Smooth muscle cell (in vitro differentiated cells): ENCODE results near the gene SRSF10. TPM values are rescaled to one million over a fixed set of nuclear protein-coding genes. Genes with fewer than 3 reads are reported as not detected.
"Not testable (repeated sequence)": the region's sequence is repeated elsewhere in the genome, so short reads cannot be mapped to it uniquely, and the experiment has no call there.

Experiments
- DNase-seq: peaks from one replicate; lab custom pipeline; 2025; ENCODE audit not compliant: unreplicated experiment; lab: John Stamatoyannopoulos, UW
- H2AFZ ChIP-seq: fragments of 200-600 bp; sonication (generic); 2 replicates; pipeline ENCODE4 v1.6.0; 2016; ENCODE audit warnings: antibody characterized with exemption, low read depth, mild to moderate bottlenecking
- H3F3A ChIP-seq: fragments of 200-600 bp; sonication (generic); 2 replicates; pipeline ENCODE4 v1.6.0; 2017; ENCODE audit warnings: antibody characterized with exemption, low read depth
- H3K27ac ChIP-seq: fragments of 200-600 bp; sonication (generic); 2 replicates; pipeline ENCODE4 v1.5.1; 2016; ENCODE audit warnings: low read depth, mild to moderate bottlenecking
- H3K27me3 ChIP-seq: fragments of 200-600 bp; sonication (generic); 2 replicates; pipeline ENCODE4 v1.6.1; 2016; ENCODE audit warnings: low read depth, mild to moderate bottlenecking
- H3K36me3 ChIP-seq: fragments of 200-600 bp; sonication (generic); 2 replicates; pipeline ENCODE4 v1.5.1; 2016; ENCODE audit warnings: low read depth
- H3K4me1 ChIP-seq: fragments of 200-600 bp; sonication (generic); 2 replicates; pipeline ENCODE4 v1.5.1; 2016; ENCODE audit warnings: low read depth
- H3K4me2 ChIP-seq: fragments of 200-600 bp; sonication (generic); 2 replicates; pipeline ENCODE4 v1.6.0; 2016; ENCODE audit warnings: mild to moderate bottlenecking
- H3K4me3 ChIP-seq: fragments of 200-600 bp; sonication (generic); 2 replicates; pipeline ENCODE4 v1.5.1; 2016; ENCODE audit warnings: mild to moderate bottlenecking
- H3K79me2 ChIP-seq: fragments of 200-600 bp; sonication (generic); 2 replicates; pipeline ENCODE4 v1.6.0; 2016; ENCODE audit warnings: low read depth, mild to moderate bottlenecking
- H3K9ac ChIP-seq: fragments of 200-600 bp; sonication (generic); 2 replicates; pipeline ENCODE4 v1.6.0; 2016; ENCODE audit warnings: low read depth
- H3K9me3 ChIP-seq: fragments of 200-600 bp; sonication (generic); replicated peaks from 2 replicates; pipeline ENCODE4 v1.5.1; 2016; ENCODE audit warnings: low read depth
- H4K20me1 ChIP-seq: fragments of 200-600 bp; sonication (generic); 2 replicates; pipeline ENCODE4 v1.6.0; 2016; ENCODE audit warnings: low read depth
- WGBS: methylation state at CpG from one replicate; pipeline ENCODE4 v1.1.7; 2016; ENCODE audit warnings: low lambda C conversion rate; 5-methylcytosine and 5-hydroxymethylcytosine counted together
- polyA plus RNA-seq: library from polyadenylated mRNA; unstranded; fragments of >200 nt; fragmentation: Nextera tagmentation; extraction: Ambion mirVana; gene quantifications from 2 replicates; pipeline ENCODE4 v1.2.1, GENCODE V29; 2016
- total RNA-seq: library from RNA; depleted of rRNA; stranded (reverse); fragments of >200 nt; gene quantifications from 2 replicates; pipeline ENCODE4 v1.2.3, GENCODE V29; 2014
- TF ChIP-seq, protein P1 (sequence below): fragments of 200-600 bp; sonication (generic); IDR thresholded peaks from 2 replicates; pipeline ENCODE4 v1.5.1; 2017; ENCODE audit warnings: borderline replicate concordance, mild to moderate bottlenecking, antibody characterized with exemption; ENCODE audit not compliant: insufficient read depth, poor library complexity, severe bottlenecking

SRSF10 gene
- total and polyA plus RNA-seq, 2 experiments from 2014 or later = 87.1 to 93.7 TPM

GRCh38 chr1:23959461-23960290 lies 20.5 kb downstream of the SRSF10 start, which contains the start of gene PNRC2:
Gene PNRC2, plus strand, starts transcription at chr1:23959828. Its CDS starts 1,630 bp downstream, at chr1:23961458.
- Histone ChIP-seq H3K79me2 (peaks cover 23% of the 10 kb centered on the region), H3K27ac (peak within 1 kb of the TSS; percentile 97), H3K4me1 (no peaks in the 10 kb centered on the region), H3K4me3 (peak within 1 kb of the TSS; percentile 86), H3K36me3 (no peaks in the 10 kb centered on the region), H4K20me1 (peaks cover 38% of the 10 kb centered on the region), H3K9me3 (no peaks in the 10 kb centered on the region), H2AFZ (peak within 1 kb of the TSS; percentile 14), H3K9ac (peak within 1 kb of the TSS; percentile 98), H3F3A (peaks cover 26% of the 10 kb centered on the region), H3K27me3 (no peaks in the 10 kb centered on the region), H3K4me2 (peak within 1 kb of the TSS; percentile 88)
- TF ChIP-seq, protein P1, sequence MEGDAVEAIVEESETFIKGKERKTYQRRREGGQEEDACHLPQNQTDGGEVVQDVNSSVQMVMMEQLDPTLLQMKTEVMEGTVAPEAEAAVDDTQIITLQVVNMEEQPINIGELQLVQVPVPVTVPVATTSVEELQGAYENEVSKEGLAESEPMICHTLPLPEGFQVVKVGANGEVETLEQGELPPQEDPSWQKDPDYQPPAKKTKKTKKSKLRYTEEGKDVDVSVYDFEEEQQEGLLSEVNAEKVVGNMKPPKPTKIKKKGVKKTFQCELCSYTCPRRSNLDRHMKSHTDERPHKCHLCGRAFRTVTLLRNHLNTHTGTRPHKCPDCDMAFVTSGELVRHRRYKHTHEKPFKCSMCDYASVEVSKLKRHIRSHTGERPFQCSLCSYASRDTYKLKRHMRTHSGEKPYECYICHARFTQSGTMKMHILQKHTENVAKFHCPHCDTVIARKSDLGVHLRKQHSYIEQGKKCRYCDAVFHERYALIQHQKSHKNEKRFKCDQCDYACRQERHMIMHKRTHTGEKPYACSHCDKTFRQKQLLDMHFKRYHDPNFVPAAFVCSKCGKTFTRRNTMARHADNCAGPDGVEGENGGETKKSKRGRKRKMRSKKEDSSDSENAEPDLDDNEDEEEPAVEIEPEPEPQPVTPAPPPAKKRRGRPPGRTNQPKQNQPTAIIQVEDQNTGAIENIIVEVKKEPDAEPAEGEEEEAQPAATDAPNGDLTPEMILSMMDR = no peak
- under 1% methylated on average over 84 of the region's 84 CpGs for WGBS
- DNase-seq = peak; percentile 91

DNA sequence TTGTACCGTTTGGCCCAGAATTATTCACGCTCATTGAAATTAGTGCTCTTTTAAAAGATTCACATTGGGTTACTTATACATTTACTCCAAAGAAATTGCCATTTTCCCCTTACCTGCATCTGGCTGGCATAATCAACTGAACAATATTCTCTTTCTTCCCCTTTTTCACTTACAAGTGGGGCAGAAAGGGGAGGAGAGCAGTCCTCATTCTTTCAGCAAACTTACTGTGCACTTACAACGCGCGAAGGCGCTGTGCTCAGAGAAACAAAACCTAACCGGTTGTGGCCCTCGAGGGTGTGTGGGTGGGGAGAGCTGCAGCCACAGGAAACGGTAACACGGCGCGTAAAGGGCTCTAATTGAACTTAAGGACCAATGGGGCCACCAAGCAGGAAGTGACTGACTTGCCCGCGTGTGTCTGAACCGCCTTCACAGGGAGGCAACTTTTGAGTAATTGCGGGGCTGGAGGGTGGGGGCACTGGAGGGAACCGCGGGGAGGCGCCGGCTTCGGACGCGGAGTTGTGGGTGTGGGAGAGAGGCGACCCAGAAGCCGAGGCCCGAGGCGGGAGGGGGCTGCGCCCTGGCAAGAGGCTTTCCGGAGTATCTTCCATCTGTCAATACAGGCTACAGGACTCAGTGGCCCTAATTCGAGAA lies 21.2 kb downstream of the SRSF10 start:
- peak; percentile 91 for DNase-seq
- Histone ChIP-seq H3K79me2 (peaks cover 23% of the 10 kb centered on the region), H2AFZ (peak overlapping the region; percentile 14), H3K4me3 (peak overlapping the region; percentile 86), H3F3A (peaks cover 18% of the 10 kb centered on the region), H3K9me3 (no peaks in the 10 kb centered on the region), H3K27ac (peak overlapping the region; percentile 97), H3K36me3 (no peaks in the 10 kb centered on the region), H3K4me1 (no peaks in the 10 kb centered on the region), H3K27me3 (no peaks in the 10 kb centered on the region), H3K4me2 (peak overlapping the region; percentile 88), H3K9ac (peak overlapping the region; percentile 98), H4K20me1 (peaks cover 30% of the 10 kb centered on the region)
- 6% methylated on average over 30 of the region's 30 CpGs for WGBS
- TF ChIP-seq, protein P1 = peak; percentile 3

DNA sequence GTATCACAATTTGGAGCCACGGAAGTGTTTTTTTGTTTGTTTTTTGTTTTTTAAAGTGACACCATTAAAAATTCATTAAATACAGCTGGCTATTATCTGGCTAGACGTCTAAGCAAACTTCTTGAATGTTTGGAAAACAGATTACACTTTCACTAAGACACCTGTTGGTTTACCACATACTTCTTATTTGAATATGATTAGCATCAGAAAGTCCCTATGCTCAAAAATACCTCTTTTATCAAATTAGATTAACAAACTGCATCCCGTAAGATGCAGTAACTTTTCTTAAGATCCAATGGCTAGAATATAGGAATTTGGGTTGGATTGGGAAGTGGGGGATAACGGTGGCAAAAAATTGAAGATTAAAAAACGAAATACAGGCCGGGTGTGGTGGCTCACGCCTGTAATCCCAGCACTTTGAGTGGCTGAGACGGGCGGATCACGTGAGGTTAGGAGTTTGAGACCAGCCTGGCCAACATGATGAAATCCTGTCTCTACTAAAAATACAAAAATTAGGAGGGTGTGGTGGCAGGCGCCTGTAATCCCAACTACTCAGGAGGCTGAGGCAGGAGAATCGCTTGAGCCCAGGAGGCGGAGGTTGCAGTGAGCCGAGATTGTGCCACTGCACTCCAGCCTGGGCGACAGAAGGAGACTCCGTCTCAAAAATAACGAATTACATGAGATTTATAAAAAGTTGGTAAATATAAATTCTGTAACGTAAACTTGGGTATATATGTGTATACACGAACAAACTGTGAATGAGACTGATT lies 21.9 kb downstream of the SRSF10 start:
- Histone ChIP-seq H2AFZ (peak overlapping the region; percentile 11), H3K4me2 (peak overlapping the region; percentile 88), H3K4me3 (peak overlapping the region; percentile 86), H3K79me2 (peaks cover 23% of the 10 kb centered on the region), H4K20me1 (peaks cover 23% of the 10 kb centered on the region), H3K9ac (peak overlapping the region; percentile 98), H3F3A (peaks cover 12% of the 10 kb centered on the region), H3K27ac (peak overlapping the region; percentile 97)
- not testable (repeated sequence) for H3K4me1 ChIP-seq, H3K27me3 ChIP-seq, DNase-seq, H3K36me3 ChIP-seq, H3K9me3 ChIP-seq
- 75% methylated on average over 19 of the region's 19 CpGs for WGBS

DNA sequence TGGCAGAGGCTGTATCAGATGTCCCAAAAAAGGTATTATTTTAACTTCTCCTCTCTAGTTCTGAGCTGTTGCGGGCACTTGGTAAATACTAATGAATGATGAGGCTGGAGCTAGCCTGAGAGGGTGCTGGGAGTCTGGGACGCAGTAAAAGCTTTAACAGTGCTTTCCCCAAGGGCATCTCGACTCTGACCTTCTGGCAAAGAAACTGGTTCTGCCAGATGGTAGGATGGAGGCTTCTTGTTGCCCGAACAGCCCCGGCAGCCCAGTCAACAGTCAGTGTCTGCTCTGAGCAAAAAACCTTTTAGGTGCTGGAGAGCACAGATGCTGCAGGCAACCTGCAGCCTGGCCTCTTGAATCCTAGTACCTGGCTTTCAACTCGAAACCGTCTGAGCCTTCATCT lies 23.0 kb downstream of the SRSF10 start:
- Histone ChIP-seq H3K79me2 (peaks cover 23% of the 10 kb centered on the region), H3K4me2 (no peak overlapping the region), H3K36me3 (no peaks in the 10 kb centered on the region), H3K27ac (no peak overlapping the region), H3K4me3 (no peak overlapping the region), H3K4me1 (no peaks in the 10 kb centered on the region), H3F3A (peaks cover 15% of the 10 kb centered on the region), H3K9ac (no peak overlapping the region), H2AFZ (no peak overlapping the region), H3K9me3 (no peaks in the 10 kb centered on the region), H3K27me3 (no peaks in the 10 kb centered on the region), H4K20me1 (peaks cover 19% of the 10 kb centered on the region)
- TF ChIP-seq, protein P1 = no peak
- no peak for DNase-seq
- 50% methylated on average over 7 of the region's 7 CpGs for WGBS
